ENCODE results near the gene SDE2. TPM values are rescaled to one million over a fixed set of nuclear protein-coding genes. Genes with fewer than 3 reads are reported as not detected.

The SDE2 gene
- total RNA-seq, 6 experiments from 2014 or later: 7.1 to 10.9 (median 8.6) TPM

Small RNA genes lying within 50 kb of the gene (small RNA-seq; reads per million reads assigned to genes)
- gene AL117348.1: 0 reads per million in 2 experiments
- gene NDUFA3P3: 0 reads per million in 2 experiments

Other genes starting within 250 kb of the SDE2 start
- 100 to 1,000 TPM; 132 to 150 (median 141) TPM for gene SRP9, start 221.5 kb downstream of the SDE2 start, total RNA-seq
- 1,000 to 10,000 TPM in 3 of 6 experiments, 100 to 1,000 TPM in 3; 331 to 4,402 (median 1,032) TPM for gene EPHX1, start 189.2 kb downstream of the SDE2 start, total RNA-seq
- 10 to 100 TPM; 32.1 to 81.5 (median 44.9) TPM for gene TMEM63A, start 117.0 kb downstream of the SDE2 start, total RNA-seq
- gene LEFTY1, start 110.2 kb downstream of the SDE2 start, total RNA-seq: 1 to 10 TPM in 1 of 6 experiments, under 1 TPM in 3, not detected in 2; 0.29 to 1.1 (median 0.54) TPM
- gene PYCR2, start 75.1 kb downstream of the SDE2 start, total RNA-seq: 10 to 100 TPM; 20.0 to 42.6 (median 24.9) TPM
- under 1 TPM in 1 of 6 experiments, not detected in 5; 0.31 TPM for gene LEFTY2, start 58.1 kb downstream of the SDE2 start, total RNA-seq
- gene H3-3A, start 63.4 kb upstream of the SDE2 start, total RNA-seq: 100 to 1,000 TPM; 132 to 185 (median 156) TPM
- gene ACBD3, start 187.4 kb upstream of the SDE2 start, total RNA-seq: 10 to 100 TPM; 14.6 to 23.6 (median 17.5) TPM
- gene MIXL1, start 224.3 kb upstream of the SDE2 start, total RNA-seq: under 1 TPM in 1 of 6 experiments, not detected in 5; 0.29 TPM

Measured in right lobe of liver (tissue), 5 donors.